Kidney (tissue), 2 donors: ENCODE measurements around the gene ARHGAP36. TPM values are rescaled to one million over a fixed set of nuclear protein-coding genes. Genes with fewer than 3 reads are reported as not detected.

Source experiments
- polyA plus RNA-seq: library from polyadenylated mRNA; stranded (reverse); fragments of 350-450 nt; fragmentation: Illumina TruSeq; extraction: RNeasy Lipid Tissue Mini Kit (QIAGEN cat#74804); gene quantifications from one replicate; pipeline ENCODE4 v1.2.3, GENCODE V29; 2014; ENCODE audit warnings: low read depth, low replicate concordance; ENCODE audit not compliant: insufficient read depth
- total RNA-seq: library from RNA; stranded (reverse); fragmentation: NEBNext Ultra II Directional; extraction: Animal tissue kit (Norgen Biotek cat#: 25700); gene quantifications from one replicate; pipeline ENCODE4 v1.2.1, GENCODE V29; 2021
- donor health status: DM: yes; HTN: yes; CAD: no.

ARHGAP36 gene
- total and polyA plus RNA-seq, 2 donors from 2014 or later = 0.13 TPM; not detected in 1

Other genes starting within 250 kb of the ARHGAP36 start
- gene ENOX2, start 155.1 kb upstream of the ARHGAP36 start, total RNA-seq = 22.6 TPM
- 6.6 TPM for gene ENOX2, start 155.1 kb upstream of the ARHGAP36 start, polyA plus RNA-seq
- 1.4 TPM for gene IGSF1, start 231.0 kb downstream of the ARHGAP36 start, total RNA-seq
- 2.0 TPM for gene IGSF1, start 231.0 kb downstream of the ARHGAP36 start, polyA plus RNA-seq